Activated T-cell treated with anti-CD3 and anti-CD28 coated beads for 1 hour (primary cell): ENCODE results near the gene ELMO1.

Source experiments
- DNase-seq: peaks from one replicate; pipeline ENCODE4 v3.0.0-alpha.2; 2020; ENCODE audit warnings: low read depth

ELMO1 gene

GRCh38 chr7:37430640-37431039, 18.0 kb downstream of the ELMO1 start:
- no peak for DNase-seq

- DNase-seq: no peak
These were observed 18.5 kb downstream of the ELMO1 start for GRCh38 chr7:37430171-37430570.

GRCh38 chr7:37429435-37429791, 19.3 kb downstream of the ELMO1 start:
- DNase-seq: no peak

GRCh38 chr7:37428681-37429434, 19.8 kb downstream of the ELMO1 start:
- no peak for DNase-seq

GRCh38 chr7:37427276-37427940, 21.3 kb downstream of the ELMO1 start:
- no peak for DNase-seq

- DNase-seq: no peak
These were observed 23.2 kb downstream of the ELMO1 start for GRCh38 chr7:37425498-37425897.

- DNase-seq: no peak
These were observed 23.7 kb downstream of the ELMO1 start for GRCh38 chr7:37424995-37425394.

- DNase-seq: no peak
These were observed 24.1 kb downstream of the ELMO1 start for GRCh38 chr7:37424521-37424920.

GRCh38 chr7:37421861-37422500, 26.7 kb downstream of the ELMO1 start:
- DNase-seq: no peak

- no peak for DNase-seq
These were observed 27.5 kb downstream of the ELMO1 start for GRCh38 chr7:37420946-37421695.

GRCh38 chr7:37419496-37419895, 29.2 kb downstream of the ELMO1 start:
- no peak for DNase-seq

GRCh38 chr7:37418381-37418780, 30.3 kb downstream of the ELMO1 start:
- no peak for DNase-seq

- DNase-seq: no peak
These were observed 31.6 kb downstream of the ELMO1 start for GRCh38 chr7:37417107-37417474.

- no peak for DNase-seq
These were observed 32.1 kb downstream of the ELMO1 start for GRCh38 chr7:37416378-37417106.

GRCh38 chr7:37415629-37416028, 33.0 kb downstream of the ELMO1 start:
- DNase-seq: no peak

- no peak for DNase-seq
These were observed 34.2 kb downstream of the ELMO1 start for GRCh38 chr7:37414352-37414983.

- no peak for DNase-seq
These were observed 37.1 kb downstream of the ELMO1 start for GRCh38 chr7:37411444-37412034.

GRCh38 chr7:37410305-37411229, 38.1 kb downstream of the ELMO1 start:
- no peak for DNase-seq

GRCh38 chr7:37409461-37409860, 39.2 kb downstream of the ELMO1 start:
- no peak for DNase-seq
